Mucosa of descending colon (tissue), 3 donors: ENCODE results near the gene NELFA. TPM values are rescaled to one million over a fixed set of nuclear protein-coding genes. Genes with fewer than 3 reads are reported as not detected.

Source experiments
- ATAC-seq: fragments of 200-7000 bp; cut with Tn5 transposase; one replicate; pipeline ENCODE4 v1.9.1; 2020; ENCODE audit warnings: mild to moderate bottlenecking, moderate library complexity
- DNase-seq, 3 donors: peaks; one replicate each; pipeline ENCODE4 v3.0.0-alpha.2; 2020
- H3K36me3 ChIP-seq: fragments of 200-600 bp; one replicate; pipeline ENCODE4 v1.8.0; 2021; ENCODE audit warnings: low read depth, mild to moderate bottlenecking
- H3K4me1 ChIP-seq: fragments of 200-600 bp; one replicate; pipeline ENCODE4 v1.8.0; 2021; ENCODE audit warnings: low read depth, mild to moderate bottlenecking
- H3K4me3 ChIP-seq: fragments of 200-600 bp; one replicate; pipeline ENCODE4 v1.8.0; 2021; ENCODE audit warnings: mild to moderate bottlenecking
- H3K9me3 ChIP-seq: fragments of 200-600 bp; one replicate; pipeline ENCODE4 v1.8.0; 2021; ENCODE audit warnings: mild to moderate bottlenecking
- intact Hi-C, 2 donors: fragments of 100-400 bp; cut with DNase I in 1 of 2; cut with micrococcal nuclease in 1 of 2; formaldehyde crosslinking; loops; one replicate each; pipeline versions ENCODE4 v1.11.0 to v1.11.1; 2022; cut with DNase I, micrococcal nuclease
- long read RNA-seq, 2 donors: library from polyadenylated mRNA; unstranded; transcript quantifications; one replicate each; pipeline ENCODE4 v2.0.0, GENCODE V29; 2019 to 2021
- total RNA-seq, 3 donors: library from RNA; stranded (reverse); fragmentation: NEBNext Ultra II Directional in 2 of 3; extraction: Animal tissue kit (Norgen Biotek cat#: 25700) in 2 of 3; gene quantifications; one replicate each; pipeline versions ENCODE4 v1.2.1 to v1.2.4, GENCODE V29; 2021 to 2023
- TF ChIP-seq, protein P1 (sequence below): fragments of 200-600 bp; IDR thresholded peaks from one replicate; pipeline ENCODE4 v1.8.0; 2022; ENCODE audit warnings: antibody characterized with exemption, mild to moderate bottlenecking
- donor health status: DM: no; HTN: no; CAD: no; lungs with moderate emphysema.
- donor health status: DM: no; HTN: no; CAD: no.
- donor health status: DM: no; HTN: yes; CAD: no.

NELFA gene
- total RNA-seq = 10 to 100 TPM; 31.1 to 34.2 (median 31.5) TPM
- long read RNA-seq, donor 1, transcript NELFA-202 (11 exons, 3,343 nt) = major isoform, 58 of 76 reads
- long read RNA-seq, donor 1, partial matches to known transcripts = 11 of 76 reads
- long read RNA-seq, donor 1, other reads (novel, unspliced or antisense) = 5 of 76 reads
- long read RNA-seq, donor 2, transcript NELFA-202 (11 exons, 3,343 nt) = major isoform, 16 of 21 reads
- long read RNA-seq, donor 2, partial matches to known transcripts = 2 of 21 reads
- long read RNA-seq, donor 2, other reads (novel, unspliced or antisense) = 3 of 21 reads

- Histone ChIP-seq H3K4me1 (peaks cover 14% of the 10 kb centered on the region), H3K4me3 (peak within 1 kb of the TSS; percentile 93), H3K36me3 (no peaks in the 10 kb centered on the region), H3K9me3 (no peaks in the 10 kb centered on the region)
- intact Hi-C loops = no loop called here
- DNase-seq (peak; percentile 96 to 98 (median 97)), ATAC-seq (peak; percentile 92)
- TF ChIP-seq, protein P1, sequence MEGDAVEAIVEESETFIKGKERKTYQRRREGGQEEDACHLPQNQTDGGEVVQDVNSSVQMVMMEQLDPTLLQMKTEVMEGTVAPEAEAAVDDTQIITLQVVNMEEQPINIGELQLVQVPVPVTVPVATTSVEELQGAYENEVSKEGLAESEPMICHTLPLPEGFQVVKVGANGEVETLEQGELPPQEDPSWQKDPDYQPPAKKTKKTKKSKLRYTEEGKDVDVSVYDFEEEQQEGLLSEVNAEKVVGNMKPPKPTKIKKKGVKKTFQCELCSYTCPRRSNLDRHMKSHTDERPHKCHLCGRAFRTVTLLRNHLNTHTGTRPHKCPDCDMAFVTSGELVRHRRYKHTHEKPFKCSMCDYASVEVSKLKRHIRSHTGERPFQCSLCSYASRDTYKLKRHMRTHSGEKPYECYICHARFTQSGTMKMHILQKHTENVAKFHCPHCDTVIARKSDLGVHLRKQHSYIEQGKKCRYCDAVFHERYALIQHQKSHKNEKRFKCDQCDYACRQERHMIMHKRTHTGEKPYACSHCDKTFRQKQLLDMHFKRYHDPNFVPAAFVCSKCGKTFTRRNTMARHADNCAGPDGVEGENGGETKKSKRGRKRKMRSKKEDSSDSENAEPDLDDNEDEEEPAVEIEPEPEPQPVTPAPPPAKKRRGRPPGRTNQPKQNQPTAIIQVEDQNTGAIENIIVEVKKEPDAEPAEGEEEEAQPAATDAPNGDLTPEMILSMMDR = peak; percentile 68
Measured at GRCh38 chr4:2008921-2009650, at the start of gene NELFA. Gene NELFA, minus strand, starts transcription at chr4:2008974. Its CDS starts 15 bp downstream, at chr4:2008959.

DNA sequence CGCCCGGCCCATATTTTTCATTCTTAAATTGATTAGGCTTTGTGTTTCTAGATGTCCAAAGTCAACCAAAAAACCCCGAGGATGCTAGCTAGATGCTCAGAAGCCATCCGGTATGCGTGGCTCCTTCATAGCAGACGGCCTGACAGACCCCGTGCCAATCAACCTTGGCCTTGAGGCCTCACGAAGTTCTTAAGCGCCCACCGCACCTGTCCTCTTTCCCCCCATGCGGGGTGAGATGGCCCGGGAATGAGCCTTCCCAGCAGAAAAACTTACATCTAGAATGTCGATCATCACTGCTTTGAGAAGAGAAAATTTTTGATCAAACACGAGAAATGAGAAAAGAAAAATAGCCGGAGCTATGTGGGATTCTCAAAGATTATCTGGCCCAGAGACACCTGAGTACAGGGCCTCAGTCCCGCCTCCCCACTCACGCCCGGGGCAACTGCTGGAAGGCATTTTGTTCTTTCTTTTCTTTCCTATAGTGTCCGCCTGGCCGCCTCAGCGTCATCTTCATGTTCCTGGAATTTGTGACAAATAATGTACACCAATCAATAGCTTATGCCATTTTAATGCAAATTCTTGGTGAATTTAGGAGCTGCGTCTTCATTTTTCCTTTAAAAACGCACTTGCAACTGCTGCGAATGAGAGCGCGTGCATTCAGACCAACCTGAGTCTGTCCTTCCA is 48.8 kb upstream of the NELFA start:
- TF ChIP-seq, protein P1 = no peak
- H3K36me3 ChIP-seq = no peaks in the 10 kb centered on the region
- no peaks in the 10 kb centered on the region for H3K9me3 ChIP-seq
- DNase-seq (peak in 1 of 3 donors; percentile 17), ATAC-seq (no peak)
- H3K4me3 ChIP-seq = no peak overlapping the region
- intact Hi-C loops = no loop called here
- H3K4me1 ChIP-seq = peaks cover 2% of the 10 kb centered on the region

DNA sequence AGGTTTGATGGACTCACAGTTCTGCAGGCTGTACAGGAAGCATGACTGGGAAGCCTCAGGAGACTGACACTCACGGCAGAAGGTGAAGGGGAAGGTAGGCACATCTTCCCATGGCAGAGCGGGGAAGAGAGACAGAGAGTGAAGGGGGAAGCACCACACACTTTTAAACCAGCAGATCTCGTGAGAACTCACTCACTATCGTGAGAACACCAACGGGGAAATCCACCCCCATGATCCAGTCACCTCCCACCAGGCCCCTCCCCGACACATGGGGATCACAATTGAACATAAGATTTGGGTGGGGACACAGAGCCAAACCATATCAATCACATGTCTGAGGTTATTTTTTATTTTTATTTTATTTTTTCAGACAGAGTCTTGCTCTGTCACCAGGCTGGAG is 45.4 kb upstream of the NELFA start:
- Histone ChIP-seq H3K36me3 (no peaks in the 10 kb centered on the region), H3K9me3 (no peaks in the 10 kb centered on the region), H3K4me3 (no peak overlapping the region), H3K4me1 (peaks cover 2% of the 10 kb centered on the region)
- ATAC-seq (no peak), DNase-seq (peak in 1 of 3 donors; percentile 2)
- TF ChIP-seq, protein P1 = no peak
- intact Hi-C loops = no loop called here

DNA sequence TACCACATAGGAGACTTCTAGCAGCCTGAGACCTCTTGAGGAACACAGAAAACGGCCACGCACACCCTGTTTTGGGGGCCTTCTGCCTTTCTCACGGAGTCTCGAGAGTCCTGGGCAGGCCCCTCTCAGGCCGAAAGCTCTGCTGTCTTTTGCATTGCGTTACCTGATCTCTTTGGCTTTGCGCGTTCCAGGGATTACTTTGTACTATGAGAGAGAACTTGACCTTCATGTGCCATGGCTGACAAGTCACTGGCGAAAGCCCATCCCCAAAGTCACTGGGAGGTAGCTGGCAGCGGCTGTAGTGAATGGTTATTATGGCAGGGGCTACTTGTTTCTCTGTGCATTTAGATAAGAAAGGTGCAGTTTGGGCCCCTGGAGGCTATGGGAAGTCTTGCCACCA is 42.3 kb upstream of the NELFA start:
- Histone ChIP-seq H3K36me3 (no peaks in the 10 kb centered on the region), H3K9me3 (no peaks in the 10 kb centered on the region), H3K4me1 (no peaks in the 10 kb centered on the region), H3K4me3 (no peak overlapping the region)
- TF ChIP-seq, protein P1 = no peak
- no peak for DNase-seq
- intact Hi-C loops = no loop called here
- no peak for ATAC-seq

- Histone ChIP-seq H3K36me3 (no peaks in the 10 kb centered on the region), H3K9me3 (no peaks in the 10 kb centered on the region), H3K4me3 (no peak overlapping the region), H3K4me1 (no peaks in the 10 kb centered on the region)
- DNase-seq (no peak), ATAC-seq (no peak)
- TF ChIP-seq, protein P1 = no peak
- intact Hi-C loops = no loop called here
Measured at GRCh38 chr4:2049811-2050210, 41.0 kb upstream of the NELFA start.
